Astrocyte (in vitro differentiated cells and primary cell): ENCODE measurements around the gene C11orf58. TPM values are rescaled to one million over a fixed set of nuclear protein-coding genes. Genes with fewer than 3 reads are reported as not detected.

Experiments
- DNase-seq: peaks from one replicate; pipeline ENCODE4 v3.0.0-alpha.2; 2010; ENCODE audit warnings: low read depth
- FAIRE-seq: peaks from 2 replicates; lab custom pipeline; 2011; peaks lifted over from hg19 to GRCh38; lab: Jason Lieb, UNC
- H2AFZ ChIP-seq: 2 replicates; pipeline ENCODE4 v1.6.0; 2012; ENCODE audit warnings: low read depth, low read length, inconsistent platforms
- H3K27ac ChIP-seq: 2 replicates; pipeline ENCODE4 v1.5.1; 2011; ENCODE audit warnings: low read depth, low read length, inconsistent platforms
- H3K27me3 ChIP-seq: 2 replicates; pipeline ENCODE4 v1.6.0; 2011; ENCODE audit warnings: low read length, inconsistent platforms; ENCODE audit not compliant: insufficient read depth
- H3K36me3 ChIP-seq: 2 replicates; pipeline ENCODE4 v1.5.1; 2011; ENCODE audit warnings: low read length, inconsistent platforms; ENCODE audit not compliant: insufficient read depth
- H3K4me1 ChIP-seq: 2 replicates; pipeline ENCODE4 v1.5.1; 2011; ENCODE audit warnings: low read length, inconsistent platforms; ENCODE audit not compliant: insufficient read depth
- H3K4me2 ChIP-seq: 2 replicates; pipeline ENCODE4 v1.6.0; 2012; ENCODE audit warnings: low read length, inconsistent platforms
- H3K4me3 ChIP-seq: 2 replicates; pipeline ENCODE4 v1.5.1; 2011; ENCODE audit warnings: low read depth, mild to moderate bottlenecking, low read length, inconsistent platforms; ENCODE audit not compliant: insufficient read depth
- H3K79me2 ChIP-seq: 2 replicates; pipeline ENCODE4 v1.6.0; 2012; ENCODE audit warnings: mild to moderate bottlenecking, low read length, inconsistent platforms; ENCODE audit not compliant: insufficient read depth
- H3K9ac ChIP-seq: 2 replicates; pipeline ENCODE4 v1.6.0; 2012; ENCODE audit warnings: mild to moderate bottlenecking, low read length, inconsistent platforms
- H3K9me3 ChIP-seq: 2 replicates; pipeline ENCODE4 v1.5.1; 2012; ENCODE audit warnings: low read depth, mild to moderate bottlenecking, low read length, inconsistent platforms; ENCODE audit not compliant: insufficient read depth
- H4K20me1 ChIP-seq: 2 replicates; pipeline ENCODE4 v1.6.0; 2012; ENCODE audit warnings: low read length, inconsistent platforms; ENCODE audit not compliant: insufficient read depth
- H3K27ac Mint-ChIP-seq: one replicate; pipeline ENCODE4 v1.8.0; 2021; ENCODE audit warnings: mild to moderate bottlenecking, mixed read lengths; ENCODE audit not compliant: unreplicated experiment
- H3K27me3 Mint-ChIP-seq: one replicate; pipeline ENCODE4 v1.8.0; 2021; ENCODE audit warnings: low read depth, mixed read lengths; ENCODE audit not compliant: unreplicated experiment
- H3K36me3 Mint-ChIP-seq: one replicate; pipeline ENCODE4 v1.8.0; 2021; ENCODE audit warnings: low read depth, mixed read lengths; ENCODE audit not compliant: unreplicated experiment
- H3K4me1 Mint-ChIP-seq: one replicate; pipeline ENCODE4 v1.8.0; 2021; ENCODE audit warnings: low read depth, mixed read lengths; ENCODE audit not compliant: unreplicated experiment
- H3K4me3 Mint-ChIP-seq: one replicate; pipeline ENCODE4 v1.8.0; 2021; ENCODE audit warnings: mild to moderate bottlenecking, moderate library complexity, mixed read lengths; ENCODE audit not compliant: unreplicated experiment
- H3K9me3 Mint-ChIP-seq: one replicate; pipeline ENCODE4 v1.8.0; 2021; ENCODE audit warnings: mild to moderate bottlenecking, mixed read lengths; ENCODE audit not compliant: unreplicated experiment
- CTCF ChIP-seq: IDR thresholded peaks from 2 replicates; pipeline ENCODE4 v1.5.1; 2011; ENCODE audit warnings: low read depth, mild to moderate bottlenecking, inconsistent platforms, low read length, moderate library complexity; ENCODE audit not compliant: insufficient read depth
- EZH2 ChIP-seq: IDR thresholded peaks from 2 replicates; pipeline ENCODE4 v1.6.1; 2012; ENCODE audit warnings: mild to moderate bottlenecking, low read length, inconsistent platforms; ENCODE audit not compliant: insufficient read depth
- total RNA-seq: library from RNA; stranded (reverse); gene quantifications from 2 replicates; pipeline ENCODE4 v1.2.1, GENCODE V29; 2021

The C11orf58 gene
- total RNA-seq, 1 donor from 2014 or later = 159 TPM

- Histone ChIP-seq H3K9me3 (no peaks in the 10 kb centered on the region), H3K4me3 (no peak overlapping the region), H3K36me3 (no peaks in the 10 kb centered on the region), H3K27me3 (peaks cover 8% of the 10 kb centered on the region), H3K4me2 (no peak overlapping the region), H4K20me1 (no peaks in the 10 kb centered on the region), H3K79me2 (no peaks in the 10 kb centered on the region), H3K27ac (no peak overlapping the region), H3K4me1 (peaks cover 6% of the 10 kb centered on the region), H2AFZ (no peak overlapping the region), H3K9ac (no peak overlapping the region)
- FAIRE-seq (no peak), DNase-seq (no peak)
- TF ChIP-seq EZH2 (no peak), CTCF (no peak)
- H3K36me3 Mint-ChIP-seq = peaks cover 6% of the 10 kb centered on the region
- peaks cover 3% of the 10 kb centered on the region for H3K9me3 Mint-ChIP-seq
- H3K27ac Mint-ChIP-seq = no peak overlapping the region
- H3K27me3 Mint-ChIP-seq = peaks cover 7% of the 10 kb centered on the region
- H3K4me1 Mint-ChIP-seq = peaks cover 4% of the 10 kb centered on the region
- no peak overlapping the region for H3K4me3 Mint-ChIP-seq
Observed at GRCh38 chr11:16777613-16777975, 39.1 kb downstream of the C11orf58 start.

GRCh38 chr11:16778286-16778685 is 39.8 kb downstream of the C11orf58 start:
- TF ChIP-seq EZH2 (no peak), CTCF (no peak)
- H3K4me3 Mint-ChIP-seq = no peak overlapping the region
- Histone ChIP-seq H3K9ac (no peak overlapping the region), H2AFZ (no peak overlapping the region), H4K20me1 (no peaks in the 10 kb centered on the region), H3K27ac (no peak overlapping the region), H3K27me3 (peaks cover 3% of the 10 kb centered on the region), H3K4me2 (no peak overlapping the region), H3K36me3 (no peaks in the 10 kb centered on the region), H3K4me3 (no peak overlapping the region), H3K79me2 (no peaks in the 10 kb centered on the region), H3K9me3 (no peaks in the 10 kb centered on the region), H3K4me1 (peaks cover 6% of the 10 kb centered on the region)
- no peak for DNase-seq
- peaks cover 6% of the 10 kb centered on the region for H3K27me3 Mint-ChIP-seq
- no peak overlapping the region for H3K27ac Mint-ChIP-seq
- peaks cover 4% of the 10 kb centered on the region for H3K4me1 Mint-ChIP-seq
- H3K36me3 Mint-ChIP-seq = peaks cover 9% of the 10 kb centered on the region
- H3K9me3 Mint-ChIP-seq = peaks cover 3% of the 10 kb centered on the region
- FAIRE-seq = no peak

GRCh38 chr11:16778876-16779275 is 40.4 kb downstream of the C11orf58 start:
- H3K79me2 ChIP-seq = no peaks in the 10 kb centered on the region
- TF ChIP-seq EZH2 (no peak), CTCF (no peak)
- H3K4me1 ChIP-seq = peaks cover 6% of the 10 kb centered on the region
- Mint-ChIP-seq H3K4me1 (peaks cover 4% of the 10 kb centered on the region), H3K36me3 (peaks cover 9% of the 10 kb centered on the region), H3K4me3 (no peak overlapping the region), H3K9me3 (peaks cover 3% of the 10 kb centered on the region), H3K27me3 (peaks cover 5% of the 10 kb centered on the region), H3K27ac (no peak overlapping the region)
- H3K27ac ChIP-seq = no peak overlapping the region
- peaks cover 3% of the 10 kb centered on the region for H3K27me3 ChIP-seq
- no peak for DNase-seq
- H2AFZ ChIP-seq = no peak overlapping the region
- no peaks in the 10 kb centered on the region for H4K20me1 ChIP-seq
- no peak overlapping the region for H3K9ac ChIP-seq
- no peaks in the 10 kb centered on the region for H3K36me3 ChIP-seq
- no peak overlapping the region for H3K4me3 ChIP-seq
- H3K9me3 ChIP-seq = no peaks in the 10 kb centered on the region
- no peak overlapping the region for H3K4me2 ChIP-seq
- no peak for FAIRE-seq
